Measurements from ENCODE around the gene OAT. TPM values are rescaled to one million over a fixed set of nuclear protein-coding genes. Genes with fewer than 3 reads are reported as not detected.

Gene OAT
- polyA plus RNA-seq, 1 experiment: 112 TPM

DNA sequence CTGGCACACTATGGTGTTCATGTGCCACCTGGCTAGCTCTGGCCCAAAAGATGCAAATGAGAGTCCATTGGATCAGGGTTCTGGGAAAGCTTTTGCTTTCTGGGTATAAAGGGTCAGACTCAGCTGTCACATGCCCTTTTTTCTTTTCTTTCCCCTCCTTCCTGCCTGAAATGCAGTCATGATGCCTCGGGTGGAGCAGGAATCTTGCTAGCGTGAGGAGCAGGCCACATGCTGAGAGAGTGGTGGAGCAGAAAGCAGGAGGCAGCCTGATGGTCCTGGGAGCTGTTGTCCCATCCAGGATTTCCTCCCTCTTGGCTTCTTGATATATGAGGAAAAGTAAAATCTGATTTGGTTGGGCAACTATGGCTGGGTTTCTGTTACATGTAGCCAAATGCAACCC lies 40.2 kb upstream of the OAT start:
- CTCF ChIA-PET: no interaction called here
- H3K4me3 ChIP-seq (ENCODE audit: low read depth, low read length): no peak overlapping the region
- TF ChIP-seq, protein P1, sequence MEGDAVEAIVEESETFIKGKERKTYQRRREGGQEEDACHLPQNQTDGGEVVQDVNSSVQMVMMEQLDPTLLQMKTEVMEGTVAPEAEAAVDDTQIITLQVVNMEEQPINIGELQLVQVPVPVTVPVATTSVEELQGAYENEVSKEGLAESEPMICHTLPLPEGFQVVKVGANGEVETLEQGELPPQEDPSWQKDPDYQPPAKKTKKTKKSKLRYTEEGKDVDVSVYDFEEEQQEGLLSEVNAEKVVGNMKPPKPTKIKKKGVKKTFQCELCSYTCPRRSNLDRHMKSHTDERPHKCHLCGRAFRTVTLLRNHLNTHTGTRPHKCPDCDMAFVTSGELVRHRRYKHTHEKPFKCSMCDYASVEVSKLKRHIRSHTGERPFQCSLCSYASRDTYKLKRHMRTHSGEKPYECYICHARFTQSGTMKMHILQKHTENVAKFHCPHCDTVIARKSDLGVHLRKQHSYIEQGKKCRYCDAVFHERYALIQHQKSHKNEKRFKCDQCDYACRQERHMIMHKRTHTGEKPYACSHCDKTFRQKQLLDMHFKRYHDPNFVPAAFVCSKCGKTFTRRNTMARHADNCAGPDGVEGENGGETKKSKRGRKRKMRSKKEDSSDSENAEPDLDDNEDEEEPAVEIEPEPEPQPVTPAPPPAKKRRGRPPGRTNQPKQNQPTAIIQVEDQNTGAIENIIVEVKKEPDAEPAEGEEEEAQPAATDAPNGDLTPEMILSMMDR (IDR thresholded peaks at IDR 0.05; ENCODE audit: insufficient read depth, low read depth, low read length): no peak
- H3K36me3 ChIP-seq (ENCODE audit: control insufficient read depth, insufficient read depth, low read length): 0 out of 2 replicates have a peak, but pooled peaks cover under 1% of the 10 kb centered on the region
- DNase-seq (ENCODE audit: low read depth): no peak
- POLR2A ChIA-PET: no interaction called here
- H3K27me3 ChIP-seq (ENCODE audit: control insufficient read depth, insufficient read depth, low read length): peaks cover 11% of the 10 kb centered on the region

DNA sequence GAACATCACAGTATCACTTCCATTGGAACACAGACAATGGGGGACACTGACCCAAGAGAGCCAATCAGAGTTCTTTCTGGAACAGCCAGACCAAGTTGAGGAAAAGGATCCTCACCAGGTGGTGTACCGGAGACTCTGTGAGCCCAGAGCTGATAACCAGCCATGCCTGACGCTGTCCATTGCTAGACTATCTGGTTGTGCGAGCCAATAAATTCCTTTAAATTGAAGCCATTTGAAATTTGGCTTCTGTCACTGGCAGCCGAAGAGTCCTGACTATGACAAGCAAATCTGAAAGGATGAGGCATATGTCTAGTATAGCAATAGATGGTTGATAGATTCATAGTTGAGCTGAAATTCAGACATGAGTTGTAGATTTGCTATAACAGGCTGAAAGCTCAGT lies 39.8 kb upstream of the OAT start:
- ChIA-PET POLR2A (no interaction called here), CTCF (no interaction called here)
- no peak for DNase-seq (ENCODE audit: low read depth)
- no peaks in the 10 kb centered on the region for H3K36me3 ChIP-seq (ENCODE audit: control insufficient read depth, insufficient read depth, low read length)
- peaks cover 13% of the 10 kb centered on the region for H3K27me3 ChIP-seq (ENCODE audit: control insufficient read depth, insufficient read depth, low read length)
- H3K4me3 ChIP-seq (ENCODE audit: low read depth, low read length): no peak overlapping the region
- TF ChIP-seq, protein P1 (IDR thresholded peaks at IDR 0.05; ENCODE audit: insufficient read depth, low read depth, low read length): no peak

DNA sequence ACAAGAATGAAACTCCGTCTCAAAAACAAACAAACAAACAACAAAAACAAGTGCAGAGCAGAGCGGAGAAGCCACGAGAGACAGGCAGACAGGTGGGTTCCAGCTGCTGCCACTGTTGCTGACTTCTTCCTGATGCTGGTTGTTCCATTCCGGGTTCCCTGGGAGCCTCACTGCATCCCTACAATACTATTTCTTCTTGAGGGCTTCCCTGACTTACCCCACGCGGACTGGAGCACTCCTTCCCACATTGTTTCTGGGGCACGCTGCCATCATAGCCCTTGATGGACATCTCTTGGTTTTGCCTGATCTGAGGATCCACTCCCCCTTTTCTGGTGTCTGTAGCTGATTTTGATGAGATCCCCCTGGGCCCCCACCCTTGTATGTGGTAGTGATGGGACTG lies 36.7 kb upstream of the OAT start:
- Histone ChIP-seq H3K36me3 (ENCODE audit: control insufficient read depth, insufficient read depth, low read length) (no peaks in the 10 kb centered on the region), H3K4me3 (ENCODE audit: low read depth, low read length) (no peak overlapping the region), H3K27me3 (ENCODE audit: control insufficient read depth, insufficient read depth, low read length) (peaks cover 30% of the 10 kb centered on the region)
- ChIA-PET POLR2A (no interaction called here), CTCF (no interaction called here)
- no peak for DNase-seq (ENCODE audit: low read depth)
- TF ChIP-seq, protein P1 (IDR thresholded peaks at IDR 0.05; ENCODE audit: insufficient read depth, low read depth, low read length): no peak

DNA sequence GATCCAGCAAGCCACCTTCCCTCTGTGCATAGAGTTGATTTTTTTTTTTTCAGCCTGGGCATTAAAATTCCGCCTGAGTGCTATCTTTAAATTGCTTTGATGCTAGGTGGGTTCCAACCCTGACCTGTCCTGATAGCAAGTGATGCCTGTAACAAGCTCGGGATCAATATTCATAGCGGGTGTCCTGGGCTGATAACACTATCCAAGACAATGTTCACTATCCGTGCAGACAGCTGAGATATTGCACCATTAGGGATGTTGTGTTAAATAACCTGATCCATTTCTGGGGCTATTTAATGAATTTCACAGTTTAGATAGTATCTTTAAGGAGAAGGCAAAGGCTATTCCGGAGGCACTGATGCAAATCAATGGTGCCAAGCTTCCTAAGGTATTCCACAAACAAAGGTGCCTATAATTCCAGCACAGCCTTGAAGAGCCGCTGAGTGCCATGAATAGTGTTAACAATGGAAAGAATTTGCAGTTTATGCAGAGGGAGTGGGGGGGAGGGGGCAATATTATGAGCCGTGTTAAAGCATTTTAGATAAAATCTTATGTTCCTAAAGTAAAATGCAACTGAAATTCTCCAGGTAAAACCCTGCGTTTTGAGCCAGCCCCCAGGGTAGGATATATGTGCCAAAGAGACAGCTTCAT lies 35.4 kb upstream of the OAT start:
- no peaks in the 10 kb centered on the region for H3K36me3 ChIP-seq (ENCODE audit: control insufficient read depth, insufficient read depth, low read length)
- POLR2A ChIA-PET: interaction anchor here (0.7 kb wide), 1 partner anchor 371 kb away, joined by 4 read pairs; no protein-coding TSS in a partner anchor
- CTCF ChIA-PET: no interaction called here
- no peak for DNase-seq (ENCODE audit: low read depth)
- TF ChIP-seq, protein P1 (IDR thresholded peaks at IDR 0.05; ENCODE audit: insufficient read depth, low read depth, low read length): no peak
- no peak overlapping the region for H3K4me3 ChIP-seq (ENCODE audit: low read depth, low read length)
- H3K27me3 ChIP-seq (ENCODE audit: control insufficient read depth, insufficient read depth, low read length): peaks cover 40% of the 10 kb centered on the region

DNA sequence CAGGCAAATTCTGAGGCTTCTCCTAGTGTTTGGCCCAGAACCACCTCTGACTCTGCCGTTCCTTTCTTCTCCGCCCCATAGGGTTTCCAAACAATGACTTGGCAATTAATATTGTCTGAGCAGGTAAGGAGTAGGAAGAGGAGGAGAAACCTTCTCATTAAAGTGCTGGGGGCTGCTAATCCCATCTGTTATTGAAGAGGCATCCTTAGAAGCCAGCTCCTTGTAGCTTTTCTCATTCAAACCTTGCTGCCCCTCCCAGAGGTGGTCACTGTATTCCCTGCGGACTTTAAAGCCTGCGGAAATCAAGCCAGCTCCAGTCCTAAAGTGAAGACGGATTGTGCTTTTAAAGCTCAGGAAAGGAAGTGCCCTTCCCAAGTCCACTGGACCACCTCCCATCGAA lies 32.6 kb upstream of the OAT start:
- TF ChIP-seq, protein P1 (IDR thresholded peaks at IDR 0.05; ENCODE audit: insufficient read depth, low read depth, low read length): no peak
- no peak for DNase-seq (ENCODE audit: low read depth)
- Histone ChIP-seq H3K27me3 (ENCODE audit: control insufficient read depth, insufficient read depth, low read length) (peaks cover 57% of the 10 kb centered on the region), H3K4me3 (ENCODE audit: low read depth, low read length) (no peak overlapping the region), H3K36me3 (ENCODE audit: control insufficient read depth, insufficient read depth, low read length) (no peaks in the 10 kb centered on the region)
- ChIA-PET CTCF (interaction anchor here (1.0 kb wide), 1 partner anchor 8 kb away, joined by 4 read pairs; no protein-coding TSS in a partner anchor), POLR2A (no interaction called here)
